ENCODE measurements around the gene AGPS. TPM values are rescaled to one million over a fixed set of nuclear protein-coding genes. Genes with fewer than 3 reads are reported as not detected.

Gene AGPS
- total and polyA plus RNA-seq, 9 of the 15 experiments (the other 6 are each of a cell fraction or from before 2014, with no cell fraction given) = 15.5 to 211 (median 63.1) TPM

DNA sequence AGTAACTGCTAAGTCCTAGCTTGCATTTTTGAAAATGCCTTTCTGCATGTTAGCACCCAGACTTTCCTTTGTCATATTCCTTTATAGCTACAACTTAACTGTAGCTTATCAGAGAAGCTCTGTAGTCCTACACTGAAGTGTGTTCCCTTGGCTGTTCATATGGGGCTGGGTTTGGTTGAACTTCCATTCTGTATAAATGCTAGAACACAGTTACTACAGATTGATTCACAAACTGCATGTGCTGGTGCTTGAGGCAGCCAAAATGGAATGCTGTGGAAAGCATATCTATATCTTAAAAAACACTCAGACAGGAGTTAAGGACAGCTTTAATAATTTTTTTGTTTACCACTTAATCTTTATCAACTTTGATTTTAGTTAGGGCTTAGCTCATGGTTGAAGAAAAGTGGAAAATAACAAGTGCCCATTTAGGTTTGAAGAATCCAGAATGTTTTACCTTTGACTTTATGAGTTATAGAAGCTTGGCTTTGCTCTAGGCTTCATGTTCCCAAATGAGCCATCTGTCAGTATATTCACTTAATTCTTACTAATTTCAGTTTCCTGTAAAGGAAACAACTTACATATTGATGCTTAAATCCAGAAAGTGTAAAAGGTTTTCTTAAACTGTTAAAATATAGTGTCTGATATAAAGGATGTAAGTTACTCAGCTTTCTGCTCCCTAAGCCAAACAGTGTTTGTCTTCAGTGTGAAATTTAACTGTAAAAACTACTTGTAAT is 148.9 kb downstream of the AGPS start (continued):
- TF ChIP-seq, protein P1, sequence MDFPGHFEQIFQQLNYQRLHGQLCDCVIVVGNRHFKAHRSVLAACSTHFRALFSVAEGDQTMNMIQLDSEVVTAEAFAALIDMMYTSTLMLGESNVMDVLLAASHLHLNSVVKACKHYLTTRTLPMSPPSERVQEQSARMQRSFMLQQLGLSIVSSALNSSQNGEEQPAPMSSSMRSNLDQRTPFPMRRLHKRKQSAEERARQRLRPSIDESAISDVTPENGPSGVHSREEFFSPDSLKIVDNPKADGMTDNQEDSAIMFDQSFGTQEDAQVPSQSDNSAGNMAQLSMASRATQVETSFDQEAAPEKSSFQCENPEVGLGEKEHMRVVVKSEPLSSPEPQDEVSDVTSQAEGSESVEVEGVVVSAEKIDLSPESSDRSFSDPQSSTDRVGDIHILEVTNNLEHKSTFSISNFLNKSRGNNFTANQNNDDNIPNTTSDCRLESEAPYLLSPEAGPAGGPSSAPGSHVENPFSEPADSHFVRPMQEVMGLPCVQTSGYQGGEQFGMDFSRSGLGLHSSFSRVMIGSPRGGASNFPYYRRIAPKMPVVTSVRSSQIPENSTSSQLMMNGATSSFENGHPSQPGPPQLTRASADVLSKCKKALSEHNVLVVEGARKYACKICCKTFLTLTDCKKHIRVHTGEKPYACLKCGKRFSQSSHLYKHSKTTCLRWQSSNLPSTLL (IDR thresholded peaks at IDR 0.05) = no peak
- no peak for TF ChIP-seq CBX8 (IDR thresholded peaks at IDR 0.05; ENCODE audit: borderline replicate concordance, extremely low read depth, low read depth, low read length, poor library complexity, severe bottlenecking)

GRCh38 chr2:177542396-177542795 is 149.8 kb downstream of the AGPS start:
- in situ Hi-C loops (cut with MboI) (no loop called here), intact Hi-C loops (cut with micrococcal nuclease) (no loop called here)
- H2AFZ ChIP-seq (ENCODE audit: low read depth, low read length) = no peak overlapping the region
- no TSS peak for BruUV-seq (replicated peaks)
- H3K9ac ChIP-seq (ENCODE audit: insufficient read depth in 1 of 2, low read depth in 2 of 2, low read length in 2 of 2) = no peak overlapping the region
- no peaks in the 10 kb centered on the region for H4K20me1 ChIP-seq (replicated peaks; ENCODE audit: control insufficient read depth, insufficient read depth, low read length)
- TF ChIP-seq NCOA4 (IDR thresholded peaks at IDR 0.05; ENCODE audit: partially characterized antibody) = no peak
- no peak for TF ChIP-seq BCL6 (CRISPR knock-in tag; IDR thresholded peaks at IDR 0.05)
- TF ChIP-seq HOXB6 (CRISPR knock-in tag; IDR thresholded peaks at IDR 0.05; ENCODE audit: borderline replicate concordance) = no peak
- no peak for TF ChIP-seq DLX4 (CRISPR knock-in tag; IDR thresholded peaks at IDR 0.05)
- no peak for TF ChIP-seq MXD1 (CRISPR knock-in tag; IDR thresholded peaks at IDR 0.05; ENCODE audit: borderline replicate concordance, poor library complexity, severe bottlenecking)
- TF ChIP-seq, protein P2, sequence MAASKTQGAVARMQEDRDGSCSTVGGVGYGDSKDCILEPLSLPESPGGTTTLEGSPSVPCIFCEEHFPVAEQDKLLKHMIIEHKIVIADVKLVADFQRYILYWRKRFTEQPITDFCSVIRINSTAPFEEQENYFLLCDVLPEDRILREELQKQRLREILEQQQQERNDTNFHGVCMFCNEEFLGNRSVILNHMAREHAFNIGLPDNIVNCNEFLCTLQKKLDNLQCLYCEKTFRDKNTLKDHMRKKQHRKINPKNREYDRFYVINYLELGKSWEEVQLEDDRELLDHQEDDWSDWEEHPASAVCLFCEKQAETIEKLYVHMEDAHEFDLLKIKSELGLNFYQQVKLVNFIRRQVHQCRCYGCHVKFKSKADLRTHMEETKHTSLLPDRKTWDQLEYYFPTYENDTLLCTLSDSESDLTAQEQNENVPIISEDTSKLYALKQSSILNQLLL (CRISPR knock-in tag; IDR thresholded peaks at IDR 0.05; ENCODE audit: borderline replicate concordance) = no peak
- H3K4me2 ChIP-seq (ENCODE audit: insufficient read depth, low read length) = no peak overlapping the region
- FAIRE-seq (no peak), ATAC-seq (no peak), DNase-seq (ENCODE audit: extremely low read depth in 1 of 4, low spot score in 3 of 4) (no peak)
- H3K4me3 ChIP-seq = no peak overlapping the region
- H3K9me1 ChIP-seq (ENCODE audit: control insufficient read depth, insufficient read depth, low read length) = no peaks in the 10 kb centered on the region
- H3K4me1 ChIP-seq (replicated peaks in 1 of 2; ENCODE audit: control insufficient read depth in 2 of 2, insufficient read depth in 2 of 2, low read length in 2 of 2) = no peaks in the 10 kb centered on the region
- H3K79me2 ChIP-seq (ENCODE audit: control insufficient read depth, insufficient read depth, low read length) = no peaks in the 10 kb centered on the region
- H3K27ac ChIP-seq (ENCODE audit: extremely low read depth, low read depth, low read length) = no peak overlapping the region
- CTCF ChIA-PET (ENCODE audit: low intra/inter-chr PET ratio) = interaction anchor here (0.6 kb wide), 1 partner anchor 297 kb away, joined by 4 read pairs; no protein-coding TSS in a partner anchor
- H3K9me3 ChIP-seq (replicated peaks; ENCODE audit: control insufficient read depth, insufficient read depth, low read depth, low read length) = peaks cover 3% of the 10 kb centered on the region; the same call in 1 of the 2 replicates
- H3K36me3 ChIP-seq (ENCODE audit: control insufficient read depth, insufficient read depth, low read length) = peaks cover 12% of the 10 kb centered on the region; the same call in 2 of the 3 replicates
- POLR2A ChIA-PET = interaction anchor here (1.8 kb wide), 1 partner anchor 10 kb away, joined by 11 read pairs; no protein-coding TSS in a partner anchor
- H3K27me3 ChIP-seq (ENCODE audit: control insufficient read depth in 2 of 2, insufficient read depth in 2 of 2, low read length in 2 of 2) = no peaks in the 10 kb centered on the region
